IPS DF 6.9 (cell line): ENCODE data around the gene TBX21.

Source experiments
- DNase-seq: peaks from one replicate; pipeline ENCODE4 v3.0.0-alpha.2; 2013; ENCODE audit warnings: low read depth, low spot score
- H3K27ac ChIP-seq: one replicate; pipeline ENCODE4 v1.5.1; 2013; ENCODE audit warnings: low read length, control low read depth
- H3K27me3 ChIP-seq: 2 replicates; pipeline ENCODE4 v1.6.1; 2013; ENCODE audit warnings: mild to moderate bottlenecking, low read length; ENCODE audit not compliant: control insufficient read depth, insufficient read depth
- H3K36me3 ChIP-seq: 2 replicates; pipeline ENCODE4 v1.6.1; 2013; ENCODE audit warnings: low read length; ENCODE audit not compliant: control insufficient read depth, insufficient read depth
- H3K4me1 ChIP-seq: 2 replicates; pipeline ENCODE4 v1.6.1; 2013; ENCODE audit warnings: low read length; ENCODE audit not compliant: control insufficient read depth, insufficient read depth
- H3K4me3 ChIP-seq: 2 replicates; pipeline ENCODE4 v1.5.1; 2013; ENCODE audit warnings: mild to moderate bottlenecking, low read length
- H3K9me3 ChIP-seq: 2 replicates; pipeline ENCODE4 v1.6.1; 2013; ENCODE audit warnings: low read length, inconsistent platforms; ENCODE audit not compliant: control insufficient read depth, insufficient read depth
- WGBS: extraction: QIAGEN DNeasy Blood & Tissue Kit; methylation state at CpG from one replicate; pipeline ENCODE4 v1.1.7; 2013; ENCODE audit warnings: mixed read lengths, missing lambda C conversion rate; ENCODE audit not compliant: insufficient read length, insufficient coverage; 5-methylcytosine and 5-hydroxymethylcytosine counted together

Gene TBX21

DNA sequence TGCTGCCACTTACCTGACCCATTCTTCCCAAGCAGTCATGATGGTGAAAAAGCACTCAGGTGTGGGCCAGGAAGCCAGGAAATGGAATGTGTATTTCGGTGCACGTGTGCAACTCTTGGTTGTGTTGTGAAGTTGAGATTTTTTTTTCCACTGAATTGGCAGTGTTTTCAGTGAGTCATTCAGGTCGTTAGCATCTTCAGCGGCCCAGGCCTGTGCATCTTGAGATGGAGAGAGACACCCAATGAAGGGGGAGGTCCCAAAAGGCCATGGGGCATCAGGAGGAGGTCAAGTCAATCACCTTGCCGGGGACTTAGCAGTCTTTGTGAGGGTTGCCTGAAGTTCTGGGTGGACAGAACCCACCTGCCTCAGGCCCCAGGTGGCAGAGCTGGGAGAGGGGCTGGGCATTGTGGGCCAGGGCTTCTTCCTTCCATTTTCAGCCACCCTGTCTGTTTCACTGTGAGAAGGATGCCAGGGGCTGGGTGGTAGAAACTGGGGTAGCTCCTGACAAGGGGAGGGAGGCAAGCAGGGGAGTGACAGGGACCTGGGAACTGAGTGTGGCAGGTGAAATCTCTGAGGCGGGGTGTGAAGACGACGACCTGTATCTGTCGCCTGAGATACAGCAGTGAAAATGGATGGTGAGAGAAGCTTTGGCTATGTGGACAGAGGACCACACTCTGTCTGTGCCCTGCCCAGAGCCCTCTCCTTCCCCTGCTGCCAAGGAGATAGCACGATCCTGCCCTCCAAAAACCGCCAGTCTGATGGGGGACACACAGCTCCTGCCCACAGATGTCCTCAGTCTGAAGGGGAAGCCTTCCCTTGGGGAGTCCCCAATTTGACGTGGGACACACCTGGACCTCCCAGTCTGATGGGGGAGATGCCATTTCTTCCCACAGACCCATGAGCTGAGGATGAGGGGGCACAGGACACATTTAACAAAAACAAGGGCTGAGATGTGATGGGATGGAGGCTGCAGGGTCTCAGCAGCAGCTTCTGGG is 27.2 kb upstream of the TBX21 start:
- Histone ChIP-seq H3K4me3 (no peak overlapping the region), H3K27me3 (no peaks in the 10 kb centered on the region), H3K4me1 (no peaks in the 10 kb centered on the region), H3K27ac (no peak overlapping the region), H3K9me3 (no peaks in the 10 kb centered on the region), H3K36me3 (no peaks in the 10 kb centered on the region; the same call in 1 of the 2 replicates)
- WGBS = no CpG with 5 or more reads among the region's 12 CpGs
- DNase-seq = no peak

DNA sequence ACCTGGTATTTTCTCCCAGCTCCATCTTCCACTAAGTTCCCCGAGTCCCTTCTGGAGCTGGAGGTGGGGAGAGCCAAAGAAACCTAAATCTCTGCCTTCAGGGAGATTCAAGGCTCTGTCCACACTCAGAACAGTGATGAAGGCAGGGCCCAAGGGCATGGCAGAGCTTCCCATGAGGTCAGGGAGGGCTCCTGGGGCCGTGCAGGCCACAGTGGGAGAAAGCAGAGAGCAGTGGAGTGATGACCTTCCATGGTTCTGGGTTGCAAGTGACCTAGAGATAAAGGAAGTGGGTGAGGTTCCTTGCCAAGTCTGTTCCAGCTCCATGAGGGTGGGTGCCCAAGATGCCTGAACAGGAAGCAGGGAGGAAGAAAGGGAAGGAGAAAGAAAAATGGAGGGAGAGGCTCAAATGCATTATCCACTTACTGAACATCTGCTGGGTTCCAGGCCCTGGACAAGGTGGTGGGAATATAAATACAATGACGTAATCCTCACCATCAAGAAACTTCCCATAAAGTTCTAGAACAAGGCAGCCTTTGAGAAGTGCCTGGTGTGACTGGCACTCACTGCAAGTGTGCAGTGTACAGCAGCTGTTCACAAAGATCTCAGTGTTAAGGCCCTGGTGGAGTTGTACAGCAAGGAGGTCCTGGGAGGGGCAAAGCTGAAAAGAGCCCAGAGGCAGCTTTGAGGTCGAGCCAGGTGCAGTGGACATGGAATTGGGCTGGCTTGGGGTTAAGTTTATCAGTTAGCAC is 25.8 kb upstream of the TBX21 start:
- WGBS = no CpG with 5 or more reads among the region's 4 CpGs
- no peaks in the 10 kb centered on the region for H3K27me3 ChIP-seq
- no peak overlapping the region for H3K27ac ChIP-seq
- DNase-seq = no peak
- H3K36me3 ChIP-seq = no peaks in the 10 kb centered on the region; the same call in 1 of the 2 replicates
- H3K4me1 ChIP-seq = no peaks in the 10 kb centered on the region
- H3K4me3 ChIP-seq = no peak overlapping the region
- H3K9me3 ChIP-seq = no peaks in the 10 kb centered on the region

DNA sequence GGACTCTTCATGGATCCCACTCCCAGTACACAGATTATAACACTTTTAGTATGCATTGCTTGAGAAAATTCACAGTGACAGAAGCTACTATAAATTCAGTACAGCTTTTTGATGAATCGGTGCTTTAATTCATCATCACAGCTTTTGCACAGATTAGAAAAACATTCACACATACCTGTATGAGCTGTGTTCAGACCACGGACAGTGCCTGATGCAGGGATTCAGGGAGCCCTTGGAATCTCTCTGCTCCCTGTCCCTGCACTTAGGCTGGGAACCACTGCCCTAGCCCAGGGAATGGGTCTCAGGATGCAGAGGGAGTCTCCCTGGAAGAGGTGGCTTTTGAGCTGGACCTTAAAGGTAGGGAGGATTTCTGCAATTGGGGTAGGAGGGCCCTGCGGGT is 25.2 kb upstream of the TBX21 start:
- H3K4me1 ChIP-seq = no peaks in the 10 kb centered on the region
- H3K9me3 ChIP-seq = no peaks in the 10 kb centered on the region
- no peaks in the 10 kb centered on the region; the same call in 1 of the 2 replicates for H3K36me3 ChIP-seq
- no peak overlapping the region; the same call in 1 of the 2 replicates for H3K4me3 ChIP-seq
- WGBS = no CpG with 5 or more reads among the region's 3 CpGs
- no peak overlapping the region for H3K27ac ChIP-seq
- no peaks in the 10 kb centered on the region for H3K27me3 ChIP-seq
- DNase-seq = no peak

DNA sequence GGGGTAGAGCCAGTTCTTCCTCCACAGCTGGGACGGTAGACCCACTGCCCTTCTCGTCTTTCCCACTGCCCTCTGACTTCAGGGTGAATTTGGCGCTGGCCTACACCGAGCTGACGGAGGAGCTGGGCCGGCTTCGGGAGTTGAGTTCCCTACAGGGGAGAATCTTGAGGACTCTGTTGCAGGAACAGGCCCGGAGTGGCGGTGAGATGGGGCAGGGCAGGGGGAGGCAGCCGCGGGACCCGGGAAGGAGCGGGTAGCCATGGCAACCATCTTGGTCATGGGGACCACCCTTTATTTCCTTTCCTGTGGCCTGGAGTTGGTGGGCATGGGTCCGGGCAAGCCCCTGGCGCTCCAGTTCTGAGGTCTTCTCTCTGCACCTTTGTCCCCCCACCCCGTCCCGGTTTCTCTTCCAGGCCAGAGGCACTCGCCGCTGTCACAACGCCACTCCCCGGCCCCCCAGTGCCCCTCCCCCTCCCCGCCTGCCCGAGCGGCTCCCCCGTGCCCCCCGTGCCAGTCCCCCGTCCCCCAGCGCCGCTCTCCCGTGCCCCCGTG is 24.6 kb upstream of the TBX21 start:
- no peaks in the 10 kb centered on the region for H3K4me1 ChIP-seq
- H3K27me3 ChIP-seq = no peaks in the 10 kb centered on the region
- H3K9me3 ChIP-seq = no peaks in the 10 kb centered on the region
- no CpG with 5 or more reads among the region's 31 CpGs for WGBS
- H3K27ac ChIP-seq = no peak overlapping the region
- H3K36me3 ChIP-seq = no peaks in the 10 kb centered on the region; the same call in 1 of the 2 replicates
- DNase-seq = no peak
- peak overlapping the region; percentile 36; the same call in 1 of the 2 replicates for H3K4me3 ChIP-seq

DNA sequence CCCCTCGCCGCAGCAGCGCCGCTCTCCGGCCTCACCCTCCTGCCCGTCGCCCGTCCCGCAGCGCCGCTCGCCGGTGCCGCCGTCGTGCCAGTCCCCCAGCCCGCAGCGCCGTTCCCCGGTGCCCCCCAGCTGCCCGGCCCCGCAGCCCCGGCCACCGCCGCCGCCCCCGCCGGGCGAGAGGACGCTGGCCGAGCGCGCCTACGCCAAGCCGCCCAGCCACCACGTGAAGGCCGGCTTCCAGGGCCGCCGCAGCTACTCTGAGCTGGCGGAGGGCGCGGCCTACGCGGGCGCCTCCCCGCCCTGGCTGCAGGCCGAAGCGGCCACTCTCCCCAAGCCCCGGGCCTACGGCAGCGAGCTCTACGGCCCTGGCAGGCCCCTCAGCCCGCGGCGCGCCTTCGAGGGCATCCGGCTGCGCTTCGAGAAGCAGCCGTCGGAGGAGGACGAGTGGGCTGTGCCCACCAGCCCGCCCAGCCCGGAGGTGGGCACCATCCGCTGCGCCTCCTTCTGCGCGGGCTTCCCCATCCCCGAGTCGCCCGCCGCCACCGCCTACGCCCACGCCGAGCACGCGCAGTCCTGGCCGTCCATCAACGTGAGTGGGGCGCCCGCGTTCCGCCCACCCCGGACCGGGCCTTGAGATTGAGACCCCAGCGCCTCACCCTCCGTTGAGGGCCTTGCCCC is 24.0 kb upstream of the TBX21 start:
- no peak overlapping the region for H3K27ac ChIP-seq
- no CpG with 5 or more reads among the region's 89 CpGs for WGBS
- no peaks in the 10 kb centered on the region for H3K27me3 ChIP-seq
- peak overlapping the region; percentile 36 for H3K4me3 ChIP-seq
- H3K36me3 ChIP-seq = no peaks in the 10 kb centered on the region; the same call in 1 of the 2 replicates
- H3K4me1 ChIP-seq = no peaks in the 10 kb centered on the region
- DNase-seq = no peak
- no peaks in the 10 kb centered on the region for H3K9me3 ChIP-seq

DNA sequence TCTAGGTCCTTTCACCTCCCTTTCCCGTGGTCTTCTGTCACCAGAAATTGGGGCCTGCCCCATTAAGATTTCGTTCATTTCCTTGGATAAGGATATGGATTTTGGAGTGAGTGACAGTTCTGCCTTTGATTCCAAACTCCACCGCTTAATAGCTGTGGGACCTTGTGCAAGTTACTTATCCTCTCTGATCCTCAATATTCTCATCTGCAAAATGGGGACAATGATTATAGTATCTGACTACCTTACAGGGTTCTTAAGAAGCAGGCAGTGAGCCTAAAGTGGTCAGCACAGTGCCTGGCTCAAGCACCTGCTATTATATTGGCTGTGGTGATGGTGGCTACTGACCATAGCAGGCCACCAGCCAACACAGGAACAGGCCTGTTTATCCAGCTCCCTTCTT is 23.4 kb upstream of the TBX21 start:
- H3K27ac ChIP-seq = no peak overlapping the region
- WGBS = no CpG with 5 or more reads among the region's 3 CpGs
- H3K4me1 ChIP-seq = peaks cover 2% of the 10 kb centered on the region; the same call in 1 of the 2 replicates
- H3K4me3 ChIP-seq = no peak overlapping the region
- no peaks in the 10 kb centered on the region for H3K27me3 ChIP-seq
- DNase-seq = no peak
- no peaks in the 10 kb centered on the region for H3K9me3 ChIP-seq
- H3K36me3 ChIP-seq = no peaks in the 10 kb centered on the region; the same call in 1 of the 2 replicates

DNA sequence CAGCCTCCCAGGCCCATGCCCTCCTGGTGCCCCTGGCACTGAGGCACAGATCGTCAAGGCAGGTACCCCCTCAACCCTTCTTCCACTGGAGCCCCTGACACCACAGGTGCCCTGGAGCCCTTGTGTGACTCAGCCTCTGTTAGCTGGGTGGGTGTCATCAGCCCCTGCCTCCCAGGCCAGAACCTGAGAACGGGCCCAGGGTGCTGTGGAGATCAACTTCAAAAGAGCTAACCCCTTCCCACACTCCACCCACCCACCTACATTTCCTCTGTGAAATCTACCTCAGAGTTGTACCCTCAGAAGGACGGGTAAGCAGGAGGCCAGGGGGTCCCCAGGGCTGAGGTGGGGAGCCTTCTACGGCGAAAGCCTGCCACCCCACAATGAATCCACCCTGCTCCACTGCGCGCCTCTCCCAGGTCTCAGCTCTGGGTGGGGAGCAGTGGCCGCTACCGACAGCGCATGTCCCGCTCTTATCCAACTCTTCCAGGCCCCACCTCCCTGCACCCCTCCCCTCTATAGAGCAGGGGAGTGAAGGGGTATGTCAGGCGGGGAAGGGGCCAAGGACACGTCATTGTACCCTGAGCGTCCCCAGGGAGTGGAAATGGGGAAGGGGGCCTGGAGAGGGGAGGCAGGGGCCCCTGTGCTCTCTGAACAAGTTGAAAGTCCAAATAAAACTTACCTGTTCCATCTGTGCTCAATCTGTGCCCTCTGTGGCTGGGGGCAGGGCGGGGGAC is 21.5 kb upstream of the TBX21 start:
- Histone ChIP-seq H3K36me3 (no peaks in the 10 kb centered on the region; the same call in 1 of the 2 replicates), H3K4me3 (no peak overlapping the region), H3K27ac (no peak overlapping the region), H3K27me3 (no peaks in the 10 kb centered on the region), H3K9me3 (no peaks in the 10 kb centered on the region), H3K4me1 (peaks cover 2% of the 10 kb centered on the region; the same call in 1 of the 2 replicates)
- no peak for DNase-seq
- no CpG with 5 or more reads among the region's 15 CpGs for WGBS

DNA sequence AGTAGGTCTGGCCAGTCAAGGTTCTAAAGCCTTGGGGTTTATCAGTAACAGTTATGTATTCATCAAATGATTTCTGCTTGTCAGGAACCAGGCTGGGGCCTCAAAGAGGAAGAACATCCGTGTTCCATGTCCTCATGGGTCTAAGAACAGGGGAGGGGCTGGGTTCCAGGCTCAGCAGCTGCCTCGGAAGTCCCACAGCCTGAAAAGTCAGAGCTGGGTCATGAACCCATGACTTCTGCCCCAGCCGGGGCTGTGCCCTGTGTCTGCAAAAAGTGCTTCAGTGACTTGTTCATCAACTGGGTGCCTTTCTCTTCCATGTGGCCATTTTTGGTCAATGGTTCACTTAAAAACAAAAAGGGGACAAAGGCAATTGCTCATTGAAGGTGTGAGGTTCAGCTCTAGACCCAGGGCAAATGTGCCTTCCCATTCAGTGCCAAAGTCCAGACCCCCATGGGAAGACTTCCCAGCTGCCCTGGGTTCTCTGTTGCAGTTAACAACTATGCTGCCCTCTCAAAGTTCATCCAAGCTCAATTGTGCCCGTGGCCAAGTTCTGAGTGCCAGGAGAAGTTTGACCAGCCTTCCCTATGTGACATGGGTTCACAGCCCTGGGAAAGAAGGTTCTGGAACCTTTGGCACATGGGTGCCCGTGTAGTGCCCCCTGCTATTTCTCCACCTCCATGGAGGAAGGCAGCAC is 20.6 kb upstream of the TBX21 start:
- no peak overlapping the region for H3K4me3 ChIP-seq
- WGBS = no CpG with 5 or more reads among the region's 5 CpGs
- no peak overlapping the region for H3K27ac ChIP-seq
- H3K4me1 ChIP-seq = peaks cover 4% of the 10 kb centered on the region; the same call in 1 of the 2 replicates
- no peaks in the 10 kb centered on the region for H3K27me3 ChIP-seq
- no peaks in the 10 kb centered on the region for H3K9me3 ChIP-seq
- DNase-seq = no peak
- no peaks in the 10 kb centered on the region; the same call in 1 of the 2 replicates for H3K36me3 ChIP-seq
